GM19043 (cell line): Measurements from ENCODE around the gene COL23A1.

Experiments used
- ATAC-seq: cut with Tn5 transposase; IDR thresholded peaks from one replicate; pipeline ENCODE4 v1.9.1; 2021; ENCODE audit warnings: low read depth; ENCODE audit not compliant: unreplicated experiment

Gene COL23A1

GRCh38 chr5:178515776-178516503 is 74.3 kb downstream of the COL23A1 start:
- ATAC-seq, result no peak

- no peak for ATAC-seq
Observed at GRCh38 chr5:178514851-178515418, 75.3 kb downstream of the COL23A1 start.

GRCh38 chr5:178511172-178511571 is 79.0 kb downstream of the COL23A1 start:
- ATAC-seq, result no peak

GRCh38 chr5:178509491-178510057 is 80.6 kb downstream of the COL23A1 start:
- no peak for ATAC-seq

GRCh38 chr5:178507151-178507932 is 82.9 kb downstream of the COL23A1 start:
- ATAC-seq, result no peak

GRCh38 chr5:178505639-178506407 is 84.4 kb downstream of the COL23A1 start:
- ATAC-seq, result no peak

GRCh38 chr5:178504340-178504960 is 85.7 kb downstream of the COL23A1 start:
- no peak for ATAC-seq

GRCh38 chr5:178502401-178503100 is 87.6 kb downstream of the COL23A1 start:
- no peak for ATAC-seq

- no peak for ATAC-seq
Observed at GRCh38 chr5:178499352-178499751, 90.8 kb downstream of the COL23A1 start.

- ATAC-seq, result no peak
Observed at GRCh38 chr5:178496642-178497041, 93.6 kb downstream of the COL23A1 start.

- ATAC-seq, result no peak
Observed at GRCh38 chr5:178496214-178496613, 94.0 kb downstream of the COL23A1 start.

GRCh38 chr5:178495706-178496105 is 94.5 kb downstream of the COL23A1 start:
- ATAC-seq, result no peak

GRCh38 chr5:178492278-178492677 is 97.9 kb downstream of the COL23A1 start:
- ATAC-seq, result no peak

- ATAC-seq, result no peak
Observed at GRCh38 chr5:178490935-178491652, 99.1 kb downstream of the COL23A1 start.

- no peak for ATAC-seq
Observed at GRCh38 chr5:178489271-178489976, 100.8 kb downstream of the COL23A1 start.

GRCh38 chr5:178488696-178489095 is 101.5 kb downstream of the COL23A1 start:
- ATAC-seq, result no peak

- no peak for ATAC-seq
Observed at GRCh38 chr5:178487911-178488600, 102.1 kb downstream of the COL23A1 start.
